Heart right ventricle (tissue), 16 donors: ENCODE data around the gene LMOD1. TPM values are rescaled to one million over a fixed set of nuclear protein-coding genes. Genes with fewer than 3 reads are reported as not detected.
A peak's percentile ranks its signal among the peaks of the same experiment; 100 is the strongest.

ENCODE experiments used
- ATAC-seq, 8 donors: fragments of 200-7000 bp; cut with Tn5 transposase; one replicate each; pipeline ENCODE4 v1.9.1; 2020; ENCODE audit warnings: mild to moderate bottlenecking in 8 of 8, moderate library complexity in 8 of 8, moderate number of reproducible peaks in 1 of 8
- DNase-seq, 2 donors: peaks; one replicate each; pipeline ENCODE4 v3.0.0-alpha.2; 2020
- H3K27ac ChIP-seq, 10 donors: fragments of 200-600 bp; sonication (generic) in 2 of 10; one replicate each; pipeline versions ENCODE4 v1.5.0 to v1.8.0; 2020 to 2022; ENCODE audit warnings: mild to moderate bottlenecking in 3 of 10
- H3K27me3 ChIP-seq, 7 donors: fragments of 200-600 bp; one replicate each; pipeline ENCODE4 v1.8.0; 2021 to 2022; ENCODE audit warnings: mild to moderate bottlenecking in 2 of 7
- H3K36me3 ChIP-seq, 9 donors: fragments of 200-600 bp; sonication (generic) in 1 of 9; one replicate each; pipeline versions ENCODE4 v1.5.0 to v1.8.0; 2020 to 2022; ENCODE audit warnings: mild to moderate bottlenecking in 2 of 9
- H3K4me1 ChIP-seq, 9 donors: fragments of 200-600 bp; sonication (generic) in 1 of 9; one replicate each; pipeline versions ENCODE4 v1.5.0 to v1.8.0; 2020 to 2022; ENCODE audit warnings: mild to moderate bottlenecking in 4 of 9
- H3K4me3 ChIP-seq, 10 donors: fragments of 200-600 bp; sonication (generic) in 2 of 10; one replicate each; pipeline versions ENCODE4 v1.5.0 to v1.8.0; 2020 to 2022; ENCODE audit warnings: mild to moderate bottlenecking in 7 of 10, moderate library complexity in 2 of 10
- H3K9me3 ChIP-seq, 11 donors: fragments of 200-600 bp in 10 of 11; sonication (generic) in 2 of 11; one replicate each; pipeline versions ENCODE4 v1.5.0 to v1.8.0; 2013 to 2022; ENCODE audit warnings: mild to moderate bottlenecking in 2 of 11, control low read depth in 1 of 11, moderate library complexity in 1 of 11
- WGBS, 2 donors: extraction: QIAGEN DNeasy Blood & Tissue Kit; methylation state at CpG; one replicate each; pipeline ENCODE4 v1.1.7; 2013; ENCODE audit warnings: inconsistent platforms in 1 of 2; 5-methylcytosine and 5-hydroxymethylcytosine counted together
- intact Hi-C, 10 donors: fragments of 100-400 bp; cut with DNase I; formaldehyde crosslinking; loops; one replicate each; pipeline versions ENCODE4 v1.11.1 to v1.14.2; 2022
- polyA plus RNA-seq, 2 donors: library from polyadenylated mRNA; stranded (reverse); fragments of 200-250 nt; gene quantifications; one replicate each; pipeline ENCODE4 v1.2.3, GENCODE V29; 2013
- total RNA-seq, 10 donors: library from RNA; stranded (reverse); fragmentation: NEBNext Ultra II Directional in 3 of 10; extraction: Animal tissue kit (Norgen Biotek cat#: 25700) in 3 of 10; gene quantifications; one replicate each; pipeline versions ENCODE4 v1.2.1 to v1.2.4, GENCODE V29; 2021 to 2023
- TF ChIP-seq, protein P1 (sequence below), 9 donors: fragments of 200-600 bp; sonication (generic) in 2 of 9; IDR thresholded peaks; one replicate each; pipeline versions ENCODE4 v1.5.0 to v1.8.0; 2021 to 2022; ENCODE audit warnings: antibody characterized with exemption in 9 of 9, mild to moderate bottlenecking in 5 of 9, moderate library complexity in 1 of 9
- donor health status: Arrhythmogenic right ventricular cardiomyopathy.
- donor health status: ischemic (EF 13 %, LVEDD 7.1; RV severe dilation, severe dysfunction).
- donor health status: healthy with polysubstance abuse.
- donor health status: DM: no; HTN: yes; CAD: no.
- donor health status: DM: no; HTN: no; CAD: no.
- donor health status: ischemic (EF 25% LVEDD 6.9; RV normal size, moderate dysfunction).
- donor health status: ischemic (EF 25% LVEDD 5.7; RV mildly dilated, moderate dysfunction).
- donor health status: healthy.
- donor health status: DM: yes; HTN: yes; CAD: no.
- donor health status: Ischemic cardiomyopathy.
- donor health status: ischemic (EF 35%, LVEDD 5.7; RV mildly dilated, moderate dysfunction).
- donor health status: nonischemic (EF 11% LVEDD 7.7; RV severe dilation, severe dysfunction).
- donor health status: DM: yes; HTN: yes; CAD: no.
- donor health status: PGD.
- donor health status: ischemic (EF 29% LVEDD 5.4; RV normal size, mild dysfunction).
- donor health status: nonischemic (EF 23%, LVEDD 6.1; RV moderate dilation, normal function).

Gene LMOD1
- total and polyA plus RNA-seq, 12 donors = 3.6 to 22.7 (median 9.8) TPM

DNA sequence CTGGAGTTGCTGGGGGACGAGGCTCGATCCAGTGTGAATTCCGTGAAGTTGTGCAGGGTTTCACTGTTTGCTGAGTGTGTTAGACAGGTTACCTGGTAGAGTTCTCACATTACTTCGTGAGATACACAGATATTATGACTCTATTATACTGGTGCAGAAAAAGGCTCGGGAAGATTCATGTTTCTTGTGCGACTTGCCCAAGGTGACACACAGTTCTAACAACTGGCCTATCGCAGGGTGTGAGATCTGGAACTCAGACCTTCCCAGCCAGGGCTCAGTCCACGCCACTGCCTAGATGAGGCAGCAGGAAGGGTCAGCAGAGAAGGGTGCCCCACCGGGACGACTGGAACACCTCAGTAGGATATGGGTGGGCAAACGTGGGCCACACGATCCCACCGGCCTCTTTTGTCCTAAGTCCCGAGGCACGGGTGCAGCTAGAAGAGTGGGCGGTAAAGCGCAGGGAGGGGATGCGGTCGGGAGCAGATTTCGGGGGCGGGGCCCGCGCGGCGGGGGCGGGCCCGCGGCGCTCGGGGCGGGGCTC, 35.8 kb upstream of the LMOD1 start:
- Histone ChIP-seq H3K27me3 (no peaks in the 10 kb centered on the region), H3K4me1 (peaks cover 0 to 50% (median 18%) of the 10 kb centered on the region in 9 donors), H3K9me3 (no peaks in the 10 kb centered on the region), H3K27ac (peak overlapping the region; percentile 33 to 98 (median 94)), H3K4me3 (peak overlapping the region; percentile 56 to 100 (median 96)), H3K36me3 (peaks cover 0 to 6% (median 0%) of the 10 kb centered on the region in 9 donors)
- intact Hi-C loops = no loop called here
- TF ChIP-seq, protein P1, sequence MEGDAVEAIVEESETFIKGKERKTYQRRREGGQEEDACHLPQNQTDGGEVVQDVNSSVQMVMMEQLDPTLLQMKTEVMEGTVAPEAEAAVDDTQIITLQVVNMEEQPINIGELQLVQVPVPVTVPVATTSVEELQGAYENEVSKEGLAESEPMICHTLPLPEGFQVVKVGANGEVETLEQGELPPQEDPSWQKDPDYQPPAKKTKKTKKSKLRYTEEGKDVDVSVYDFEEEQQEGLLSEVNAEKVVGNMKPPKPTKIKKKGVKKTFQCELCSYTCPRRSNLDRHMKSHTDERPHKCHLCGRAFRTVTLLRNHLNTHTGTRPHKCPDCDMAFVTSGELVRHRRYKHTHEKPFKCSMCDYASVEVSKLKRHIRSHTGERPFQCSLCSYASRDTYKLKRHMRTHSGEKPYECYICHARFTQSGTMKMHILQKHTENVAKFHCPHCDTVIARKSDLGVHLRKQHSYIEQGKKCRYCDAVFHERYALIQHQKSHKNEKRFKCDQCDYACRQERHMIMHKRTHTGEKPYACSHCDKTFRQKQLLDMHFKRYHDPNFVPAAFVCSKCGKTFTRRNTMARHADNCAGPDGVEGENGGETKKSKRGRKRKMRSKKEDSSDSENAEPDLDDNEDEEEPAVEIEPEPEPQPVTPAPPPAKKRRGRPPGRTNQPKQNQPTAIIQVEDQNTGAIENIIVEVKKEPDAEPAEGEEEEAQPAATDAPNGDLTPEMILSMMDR (IDR thresholded peaks at IDR 0.05) = no peak
- DNase-seq = peak; percentile 76 to 85
- WGBS, 2 donors = 7 to 15% methylated on average over 17 to 31 of the region's 31 CpGs
- peak in 5 of 8 donors; percentile 30 to 86 (median 84) for ATAC-seq

DNA sequence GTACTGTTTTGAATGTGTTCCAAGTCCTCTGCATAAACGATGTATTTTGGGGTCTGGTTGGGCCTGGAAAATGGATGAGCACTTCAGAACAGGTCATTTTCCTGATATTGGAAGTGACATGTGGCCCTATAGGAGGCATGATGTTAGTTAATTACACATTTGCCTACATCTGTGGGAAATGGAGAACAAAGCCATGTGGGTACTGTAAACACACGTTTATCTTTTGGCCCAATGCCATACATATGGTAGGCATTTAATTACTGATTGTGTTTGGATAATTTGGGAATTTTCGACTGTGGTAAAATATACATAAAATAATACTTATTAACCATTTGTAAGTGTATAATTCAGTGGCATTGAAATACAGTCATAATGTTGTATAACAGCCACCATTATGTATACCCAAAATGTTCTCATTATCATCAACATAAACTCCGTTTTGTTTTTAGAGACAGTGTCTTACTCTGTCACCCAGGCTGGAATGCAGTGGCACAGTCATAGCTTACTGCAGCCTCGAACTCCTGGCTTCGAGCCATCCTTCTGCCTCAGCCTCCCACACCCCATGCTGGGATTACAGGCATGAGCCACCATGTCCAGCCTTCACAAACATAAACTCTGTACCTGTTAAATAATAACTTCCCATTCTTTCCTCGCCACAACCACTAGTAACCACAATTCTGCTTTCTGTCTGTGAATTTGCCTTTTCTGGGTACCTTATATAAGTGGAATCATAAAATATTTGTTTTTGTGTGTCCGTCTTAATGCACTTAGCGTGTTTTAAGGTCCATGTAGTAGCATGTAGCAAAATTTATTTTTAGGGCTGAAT, 24.2 kb upstream of the LMOD1 start:
- H3K4me1 ChIP-seq = peaks cover 0 to 10% (median 3%) of the 10 kb centered on the region in 9 donors
- 49 to 55% methylated on average over 9 of the region's 9 CpGs for WGBS, 2 donors
- no peak for DNase-seq
- H3K36me3 ChIP-seq = peaks cover 0 to 59% (median 44%) of the 10 kb centered on the region in 9 donors
- no peaks in the 10 kb centered on the region for H3K27me3 ChIP-seq
- H3K9me3 ChIP-seq = no peaks in the 10 kb centered on the region
- peak in 1 of 8 donors; percentile 31 for ATAC-seq
- H3K27ac ChIP-seq = peak overlapping the region in 1 of 10 donors; percentile 1
- intact Hi-C loops = loop anchor here in 9 of 10 donors (1.0 to 10.0 kb wide), 4 partner anchors 73 to 436 kb away; partner anchors contain the start of gene NAV1 (in 3 of the 9)
- TF ChIP-seq, protein P1 (IDR thresholded peaks at IDR 0.05) = no peak
- no peak overlapping the region for H3K4me3 ChIP-seq

DNA sequence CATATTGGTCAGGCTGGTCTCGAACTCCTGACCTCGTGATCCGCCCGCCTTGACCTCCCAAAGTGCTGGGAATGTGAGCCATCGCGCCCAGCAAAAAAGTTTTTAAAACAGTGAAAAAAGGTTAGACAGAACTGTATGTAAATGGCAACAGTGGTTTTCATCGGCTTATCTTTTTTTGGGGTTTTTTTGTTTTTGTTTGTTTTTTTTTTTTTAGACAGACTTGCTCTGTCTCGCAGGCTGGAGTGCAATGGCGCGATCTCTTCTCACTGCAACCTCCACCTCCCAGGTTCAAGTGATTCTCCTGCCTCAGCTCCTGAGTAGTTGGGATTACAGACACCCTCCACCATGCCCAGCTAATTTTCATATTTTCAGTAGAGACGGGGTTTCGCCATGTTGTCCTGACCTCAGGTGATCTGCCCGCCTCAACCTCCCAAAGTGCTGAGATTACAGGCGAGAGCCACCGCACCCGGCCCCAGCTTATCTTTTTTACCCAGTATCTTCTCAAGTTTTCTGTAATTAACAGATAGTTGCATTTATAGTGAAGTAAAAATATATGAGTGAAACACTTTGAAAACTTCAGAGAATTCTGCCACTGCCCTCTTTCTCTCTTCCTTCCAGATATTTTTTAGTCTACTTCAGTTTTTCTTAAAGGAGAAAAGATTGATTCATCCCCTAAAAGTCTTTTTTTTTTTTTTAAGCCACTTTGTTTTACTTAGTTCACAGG, 22.0 kb upstream of the LMOD1 start:
- H3K27ac ChIP-seq = no peak overlapping the region
- H3K4me3 ChIP-seq = no peak overlapping the region
- no peak for ATAC-seq
- H3K27me3 ChIP-seq = no peaks in the 10 kb centered on the region
- no peak for DNase-seq
- intact Hi-C loops = no loop called here
- WGBS, 2 donors = 91 to 92% methylated on average over 16 of the region's 16 CpGs
- TF ChIP-seq, protein P1 (IDR thresholded peaks at IDR 0.05) = no peak
- peaks cover 0 to 81% (median 66%) of the 10 kb centered on the region in 9 donors for H3K36me3 ChIP-seq
- no peaks in the 10 kb centered on the region for H3K9me3 ChIP-seq
- peaks cover 0 to 10% (median 3%) of the 10 kb centered on the region in 9 donors for H3K4me1 ChIP-seq

DNA sequence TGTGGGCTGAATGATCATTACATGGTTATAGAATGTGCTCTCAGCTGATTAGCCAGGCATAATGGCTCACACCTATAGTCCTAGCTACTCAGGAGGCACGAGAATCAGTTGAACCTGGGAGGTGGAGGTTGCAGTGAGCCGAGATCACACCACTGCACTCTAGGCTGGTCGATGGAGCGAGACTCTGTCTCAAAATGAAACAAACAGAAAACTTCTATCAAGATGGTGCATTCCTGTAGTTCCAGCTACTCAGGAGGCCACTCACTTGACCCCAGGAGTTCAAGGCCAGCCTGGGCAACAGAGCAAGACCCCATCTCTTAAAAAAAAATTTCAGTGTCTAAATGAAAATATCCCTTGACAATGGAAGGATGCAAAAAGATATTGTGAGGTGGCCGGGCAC, 19.8 kb upstream of the LMOD1 start:
- DNase-seq (no peak), ATAC-seq (no peak)
- no peaks in the 10 kb centered on the region for H3K27me3 ChIP-seq
- H3K4me1 ChIP-seq = peaks cover 0 to 4% (median 0%) of the 10 kb centered on the region in 9 donors
- 93 to 96% methylated on average over 5 of the region's 5 CpGs for WGBS, 2 donors
- peaks cover 2 to 99% (median 79%) of the 10 kb centered on the region in 9 donors for H3K36me3 ChIP-seq
- intact Hi-C loops = no loop called here
- no peak overlapping the region for H3K27ac ChIP-seq
- TF ChIP-seq, protein P1 (IDR thresholded peaks at IDR 0.05) = no peak
- H3K9me3 ChIP-seq = no peaks in the 10 kb centered on the region
- no peak overlapping the region for H3K4me3 ChIP-seq
